ENCODE results near the gene ITPK1. TPM values are rescaled to one million over a fixed set of nuclear protein-coding genes. Genes with fewer than 3 reads are reported as not detected.

ITPK1 gene
- total RNA-seq, 1 experiment from 2014 or later, result 133 TPM

- Mint-ChIP-seq H3K27ac (ENCODE audit: low read depth, unreplicated experiment) (peak overlapping the region; percentile 23), H3K4me3 (ENCODE audit: unreplicated experiment) (no peak overlapping the region), H3K4me1 (ENCODE audit: insufficient read depth, unreplicated experiment) (peaks cover 15% of the 10 kb centered on the region), H3K9me3 (ENCODE audit: unreplicated experiment) (no peaks in the 10 kb centered on the region), H3K27me3 (ENCODE audit: insufficient read depth, unreplicated experiment) (no peaks in the 10 kb centered on the region), H3K36me3 (ENCODE audit: insufficient read depth, unreplicated experiment) (peaks cover 18% of the 10 kb centered on the region)
- DNase-seq (ENCODE audit: unreplicated experiment), result no peak
- no TSS peak for BruUV-seq (replicated peaks)
- ChIA-PET POLR2A (no interaction called here), CTCF (interaction anchor here (0.6 to 0.7 kb wide), 2 partner anchors 31 to 141 kb away, joined by 3 to 4 read pairs; no protein-coding TSS in a partner anchor)
- TF ChIP-seq CTCF (IDR thresholded peaks at IDR 0.05; ENCODE audit: unreplicated experiment), result no peak
- intact Hi-C loops (cut with micrococcal nuclease), result no loop called here
Observed at GRCh38 chr14:93057586-93058280, 58.0 kb downstream of the ITPK1 start.

GRCh38 chr14:93056840-93057585, 58.7 kb downstream of the ITPK1 start:
- Mint-ChIP-seq H3K27me3 (ENCODE audit: insufficient read depth, unreplicated experiment) (no peaks in the 10 kb centered on the region), H3K4me3 (ENCODE audit: unreplicated experiment) (no peak overlapping the region), H3K36me3 (ENCODE audit: insufficient read depth, unreplicated experiment) (peaks cover 16% of the 10 kb centered on the region), H3K27ac (ENCODE audit: low read depth, unreplicated experiment) (peak overlapping the region; percentile 23), H3K4me1 (ENCODE audit: insufficient read depth, unreplicated experiment) (peaks cover 15% of the 10 kb centered on the region), H3K9me3 (ENCODE audit: unreplicated experiment) (no peaks in the 10 kb centered on the region)
- CTCF ChIA-PET, result interaction anchor here (0.6 kb wide), 2 partner anchors 31 to 61 kb away, joined by 3 read pairs; no protein-coding TSS in a partner anchor
- intact Hi-C loops (cut with micrococcal nuclease), result no loop called here
- no peak for DNase-seq (ENCODE audit: unreplicated experiment)
- POLR2A ChIA-PET, result no interaction called here
- BruUV-seq (replicated peaks), result no TSS peak
- no peak for TF ChIP-seq CTCF (IDR thresholded peaks at IDR 0.05; ENCODE audit: unreplicated experiment)

GRCh38 chr14:93056166-93056839, 59.4 kb downstream of the ITPK1 start:
- H3K4me1 Mint-ChIP-seq (ENCODE audit: insufficient read depth, unreplicated experiment), result peaks cover 15% of the 10 kb centered on the region
- intact Hi-C loops (cut with micrococcal nuclease), result no loop called here
- no peak for DNase-seq (ENCODE audit: unreplicated experiment)
- H3K27ac Mint-ChIP-seq (ENCODE audit: low read depth, unreplicated experiment), result no peak overlapping the region
- CTCF ChIA-PET, result no interaction called here
- POLR2A ChIA-PET, result no interaction called here
- no peak for TF ChIP-seq CTCF (IDR thresholded peaks at IDR 0.05; ENCODE audit: unreplicated experiment)
- peaks cover 9% of the 10 kb centered on the region for H3K36me3 Mint-ChIP-seq (ENCODE audit: insufficient read depth, unreplicated experiment)
- H3K27me3 Mint-ChIP-seq (ENCODE audit: insufficient read depth, unreplicated experiment), result no peaks in the 10 kb centered on the region
- H3K4me3 Mint-ChIP-seq (ENCODE audit: unreplicated experiment), result no peak overlapping the region
- BruUV-seq (replicated peaks), result no TSS peak
- no peaks in the 10 kb centered on the region for H3K9me3 Mint-ChIP-seq (ENCODE audit: unreplicated experiment)

GRCh38 chr14:93055651-93056115, 60.0 kb downstream of the ITPK1 start:
- Mint-ChIP-seq H3K9me3 (ENCODE audit: unreplicated experiment) (no peaks in the 10 kb centered on the region), H3K4me1 (ENCODE audit: insufficient read depth, unreplicated experiment) (peaks cover 15% of the 10 kb centered on the region), H3K36me3 (ENCODE audit: insufficient read depth, unreplicated experiment) (peaks cover 11% of the 10 kb centered on the region), H3K27me3 (ENCODE audit: insufficient read depth, unreplicated experiment) (no peaks in the 10 kb centered on the region), H3K27ac (ENCODE audit: low read depth, unreplicated experiment) (no peak overlapping the region), H3K4me3 (ENCODE audit: unreplicated experiment) (no peak overlapping the region)
- no TSS peak for BruUV-seq (replicated peaks)
- intact Hi-C loops (cut with micrococcal nuclease), result no loop called here
- TF ChIP-seq CTCF (IDR thresholded peaks at IDR 0.05; ENCODE audit: unreplicated experiment), result no peak
- DNase-seq (ENCODE audit: unreplicated experiment), result no peak
- POLR2A ChIA-PET, result no interaction called here
- CTCF ChIA-PET, result no interaction called here

All from MCF 10A (cell line).